Astrocyte of the spinal cord (primary cell): ENCODE data around the gene GRIN3B.

ENCODE experiments used
- DNase-seq: peaks from one replicate; pipeline ENCODE4 v3.0.0; 2011; ENCODE audit warnings: low read depth, low spot score
- H3K4me3 ChIP-seq: 2 replicates; pipeline ENCODE4 v1.5.1; 2011; ENCODE audit warnings: low read depth, mild to moderate bottlenecking, low read length, moderate library complexity
- CTCF ChIP-seq: IDR thresholded peaks from 2 replicates; pipeline ENCODE4 v1.5.1; 2012; ENCODE audit warnings: low read depth, mild to moderate bottlenecking, low read length, inconsistent platforms
- in situ Hi-C: cut with HindIII; loops from 2 replicates; pipeline ENCODE4 v1.10.0; 2017; ENCODE audit warnings: low sequenced_read_pairs

GRIN3B gene

DNA sequence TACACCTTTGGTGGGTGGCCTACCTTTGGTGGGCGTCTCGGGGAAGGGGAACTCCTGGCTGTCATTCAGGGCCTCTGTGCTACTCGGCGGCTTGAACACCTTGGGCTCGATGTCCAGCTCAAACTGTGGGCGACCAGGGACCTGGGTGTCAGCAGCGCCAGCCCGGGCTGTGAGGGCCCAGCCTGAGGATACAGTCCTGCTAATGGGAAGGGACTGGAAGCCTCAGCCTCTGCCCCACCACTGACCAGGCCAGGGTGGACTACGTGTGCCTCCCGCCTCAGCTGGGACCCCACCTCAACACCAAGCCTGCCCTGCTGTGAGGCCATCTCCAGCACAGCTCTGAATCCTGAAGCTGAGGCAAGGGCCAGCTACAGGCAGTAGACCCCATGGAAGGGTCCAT lies 13.0 kb downstream of the GRIN3B start:
- TF ChIP-seq CTCF: no peak
- in situ Hi-C loops: no loop called here
- H3K4me3 ChIP-seq: no peak overlapping the region
- DNase-seq: no peak

DNA sequence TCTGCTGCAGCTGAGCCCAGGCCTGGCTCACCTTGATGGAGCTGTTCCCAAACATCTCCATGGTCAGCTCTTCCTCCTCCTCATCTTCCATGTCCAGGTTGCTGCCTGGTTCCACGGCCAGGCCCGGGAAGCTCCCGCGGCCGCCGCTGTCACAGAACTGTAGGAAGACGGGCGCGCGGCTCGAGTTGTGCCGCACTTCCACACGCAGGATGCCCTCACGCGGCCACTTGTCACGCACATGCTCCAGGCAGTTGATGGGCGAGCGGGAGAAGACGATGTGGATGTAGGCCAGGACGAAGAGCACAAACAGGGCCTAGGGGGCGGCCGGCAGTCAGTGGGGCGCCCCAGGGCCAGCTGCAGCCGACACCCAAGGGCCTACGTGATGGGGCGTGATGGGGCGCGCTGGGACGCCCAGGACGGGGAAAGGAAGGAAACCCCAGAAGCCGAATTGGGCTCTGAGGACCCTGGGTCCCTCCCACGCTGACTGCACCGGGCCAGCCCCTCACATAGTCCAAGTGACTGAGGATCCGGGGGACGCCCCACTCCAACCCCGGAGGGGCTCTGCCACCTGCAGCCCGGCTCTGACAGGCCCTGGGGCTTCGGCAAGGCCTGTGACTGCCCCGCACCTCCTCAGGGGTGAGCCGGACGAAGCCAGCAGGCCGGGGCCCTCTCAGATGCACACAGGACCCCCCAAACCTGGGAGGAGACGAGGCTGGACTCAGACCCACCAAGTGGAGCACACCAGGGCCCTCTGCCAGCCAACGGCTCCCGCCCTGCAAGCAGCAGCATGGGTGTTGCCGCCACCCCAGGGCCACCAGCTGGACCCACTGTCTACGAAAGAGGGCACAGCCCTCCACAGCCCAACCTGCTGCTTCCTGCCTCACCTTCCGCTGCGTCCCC lies 14.2 kb downstream of the GRIN3B start:
- DNase-seq: no peak
- in situ Hi-C loops: no loop called here
- no peak overlapping the region for H3K4me3 ChIP-seq
- TF ChIP-seq CTCF: no peak

DNA sequence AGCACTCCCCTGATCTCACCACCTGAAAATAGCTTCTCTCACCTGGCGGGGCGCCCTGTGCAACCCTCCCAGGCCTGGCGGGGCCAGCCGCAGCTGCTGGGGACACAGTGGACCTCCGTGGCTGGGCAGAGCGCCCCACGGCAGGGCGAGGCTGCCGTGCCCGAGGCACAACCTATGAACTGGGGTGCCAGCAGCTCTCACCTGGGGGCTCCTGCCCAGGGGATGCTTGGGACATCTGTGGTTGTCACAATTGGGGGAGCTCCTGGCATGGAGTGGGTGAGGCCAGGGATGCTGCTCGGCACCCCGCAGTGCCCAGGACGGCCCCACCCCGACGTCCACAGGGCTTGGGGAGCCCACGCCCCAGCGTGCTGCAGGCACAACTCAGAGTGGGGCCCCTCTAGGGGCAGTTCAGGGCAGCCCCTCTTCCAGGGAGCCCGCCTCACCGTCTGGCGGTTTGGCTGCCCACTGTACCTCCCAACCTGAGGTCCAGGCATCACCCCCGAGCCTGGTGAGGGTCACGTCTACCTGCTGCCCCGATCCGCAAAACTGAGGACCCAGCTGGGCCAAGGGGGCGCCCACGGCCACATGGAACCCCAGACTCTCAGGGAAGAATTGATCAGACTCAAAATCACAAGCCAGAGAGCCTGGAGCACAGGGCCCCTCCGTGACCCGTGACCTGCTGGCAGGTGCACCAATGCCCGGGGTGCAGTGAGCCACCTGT lies 15.0 kb downstream of the GRIN3B start:
- no peak overlapping the region for H3K4me3 ChIP-seq

DNA sequence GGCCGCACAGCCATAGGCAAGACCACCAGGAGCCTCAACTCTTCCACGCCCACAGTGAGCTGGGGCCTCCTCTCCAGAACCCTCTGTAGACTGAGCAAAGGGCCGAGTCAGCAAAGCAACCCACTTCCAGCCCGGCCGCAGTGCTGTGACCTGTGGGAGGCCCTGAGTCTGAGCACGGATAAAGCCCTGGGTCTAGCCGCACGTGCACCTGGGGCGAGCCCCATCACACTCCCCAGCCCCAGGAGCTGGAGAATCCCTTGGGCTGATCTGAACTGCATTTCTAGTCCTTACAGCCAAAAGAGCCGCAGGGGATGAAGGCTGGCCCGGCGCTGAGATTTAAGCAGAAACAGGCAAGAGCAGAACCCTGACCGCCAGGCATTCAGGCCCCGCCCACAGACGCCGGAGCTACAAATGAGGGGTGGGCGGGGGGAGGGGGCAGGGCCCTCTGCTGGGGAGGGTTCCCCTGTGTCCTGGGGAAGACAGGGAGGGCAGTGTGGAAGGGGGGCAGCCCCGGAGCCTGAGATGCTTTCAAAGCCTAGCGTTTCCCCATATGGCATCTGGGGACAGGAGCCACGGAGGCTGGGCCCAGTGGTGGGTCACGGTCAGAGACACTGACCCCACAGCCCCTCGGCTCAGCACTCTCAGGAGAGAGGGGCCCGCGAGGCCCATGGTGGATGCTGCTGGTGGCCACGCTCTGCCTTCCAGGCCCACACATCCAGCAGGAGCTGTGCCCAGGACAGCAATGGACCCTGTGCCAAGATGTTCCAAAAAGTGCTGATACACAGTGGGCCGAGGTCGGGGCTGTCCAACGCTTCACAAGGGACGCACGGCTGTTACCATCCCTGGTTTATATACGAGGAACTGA lies 15.8 kb downstream of the GRIN3B start:
- in situ Hi-C loops: no loop called here
- H3K4me3 ChIP-seq: no peak overlapping the region
- no peak for DNase-seq
- no peak for TF ChIP-seq CTCF

More for the DNA sequence above, 15.0 kb downstream of the GRIN3B start:
- TF ChIP-seq CTCF: no peak
- DNase-seq: no peak
- in situ Hi-C loops: no loop called here

DNA sequence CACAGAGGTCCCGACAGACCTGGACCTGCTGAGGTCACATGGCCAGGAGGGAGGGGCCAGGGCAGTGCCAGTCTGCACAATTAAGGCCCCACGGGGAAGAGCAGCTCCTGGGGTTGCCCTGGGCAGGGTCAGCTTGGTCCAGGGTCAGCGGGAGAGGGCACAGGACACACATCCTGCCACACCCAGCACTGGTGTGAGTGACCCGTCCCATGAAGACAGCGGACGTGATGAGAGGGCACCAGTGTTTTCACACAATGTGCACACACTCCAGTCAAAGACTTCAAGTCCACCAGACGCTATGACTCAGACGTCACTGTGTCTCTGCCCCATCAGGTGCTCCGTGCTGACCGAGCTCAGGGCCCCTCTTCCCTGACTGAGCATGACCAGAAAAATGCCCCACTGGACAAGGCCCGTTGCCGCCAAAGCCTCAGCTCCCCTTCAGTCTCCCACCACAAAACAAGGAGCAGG lies 16.5 kb downstream of the GRIN3B start:
- in situ Hi-C loops: no loop called here
- H3K4me3 ChIP-seq: no peak overlapping the region
- peak; percentile 48 for DNase-seq
- TF ChIP-seq CTCF: no peak
